ENCODE results near the gene ACP1.

ACP1 gene

DNA sequence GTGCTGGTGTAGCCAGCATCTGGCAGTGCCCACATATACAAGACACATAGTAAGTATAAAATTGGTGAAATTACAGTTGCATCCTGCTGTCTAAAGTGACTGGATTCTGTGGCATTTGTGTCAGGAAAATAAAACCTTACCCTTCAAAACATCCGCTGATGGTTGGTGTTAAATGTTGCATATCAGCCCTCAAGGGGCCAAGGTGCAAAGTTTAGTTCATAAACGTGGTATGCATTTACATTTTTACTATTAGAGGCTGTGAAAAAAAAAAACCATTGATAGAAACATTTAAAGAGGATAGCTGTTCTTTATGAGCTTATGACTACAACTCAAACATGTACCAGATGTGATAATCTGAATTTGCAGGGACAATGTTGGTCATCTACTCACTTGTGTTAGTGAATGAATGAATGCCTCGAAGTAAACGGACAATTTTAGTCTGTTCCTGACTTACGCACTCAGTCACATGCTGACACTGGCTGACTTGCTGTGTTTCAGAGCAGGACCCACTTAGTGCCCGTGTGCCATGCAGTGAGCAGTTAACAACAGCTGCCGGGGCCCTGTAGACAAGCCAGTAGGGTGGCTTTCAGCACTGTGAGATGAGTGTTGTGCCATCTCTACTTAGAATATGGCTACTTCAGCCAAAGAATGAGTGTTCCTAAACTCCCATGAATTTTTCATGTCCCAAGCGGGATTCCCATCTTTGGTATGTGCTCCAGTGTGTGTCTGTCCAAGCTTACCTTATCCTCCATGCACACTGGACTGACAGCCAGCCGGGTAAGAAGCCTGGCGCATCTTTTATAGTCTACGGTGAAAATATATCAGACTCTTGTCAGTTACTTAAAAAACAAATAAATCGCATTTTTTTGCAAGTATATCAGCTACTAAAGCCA lies 17.9 kb downstream of the ACP1 start:
- no peak for DNase-seq

DNA sequence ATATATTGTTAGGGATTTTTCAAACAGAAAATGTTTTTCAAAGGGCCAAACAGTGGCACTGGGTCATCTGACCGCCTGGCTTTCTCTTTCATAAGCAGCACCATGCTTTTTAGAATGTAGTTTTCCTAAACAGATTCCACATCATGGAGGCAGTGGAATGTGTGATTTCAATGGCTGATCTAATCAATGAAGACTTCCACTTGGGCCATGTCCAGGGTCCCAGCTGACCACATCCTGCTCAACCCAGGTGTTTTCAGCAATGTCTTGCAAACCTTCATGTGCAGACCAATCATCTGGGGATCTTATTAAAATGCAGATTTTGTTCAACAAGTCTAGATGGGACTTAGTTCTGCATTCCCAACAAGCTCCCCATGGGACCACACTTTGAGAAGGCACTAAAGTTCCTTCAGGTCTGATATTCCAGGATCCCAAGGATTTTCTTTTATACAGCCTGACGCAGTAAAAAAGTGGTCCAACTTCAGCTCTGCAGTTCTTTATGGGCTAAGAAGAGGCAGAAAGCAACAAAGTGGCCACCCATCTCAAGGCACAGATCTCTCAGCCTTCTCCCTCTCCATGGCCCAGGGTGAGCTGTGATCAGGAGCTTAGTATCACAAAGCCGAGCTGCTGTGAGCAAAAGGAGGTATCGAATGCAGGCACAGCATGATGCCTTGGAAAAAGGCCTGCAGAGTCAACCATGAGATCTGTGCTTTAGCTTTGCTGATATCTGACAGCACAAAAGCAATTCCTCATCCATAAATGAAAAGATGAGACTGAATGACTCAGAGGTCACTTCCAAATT lies 19.4 kb downstream of the ACP1 start:
- no peak for DNase-seq

- no peak for DNase-seq
Measured at GRCh38 chr2:284896-285492, 20.2 kb downstream of the ACP1 start.

GRCh38 chr2:285531-285930 lies 20.8 kb downstream of the ACP1 start:
- DNase-seq = no peak

DNA sequence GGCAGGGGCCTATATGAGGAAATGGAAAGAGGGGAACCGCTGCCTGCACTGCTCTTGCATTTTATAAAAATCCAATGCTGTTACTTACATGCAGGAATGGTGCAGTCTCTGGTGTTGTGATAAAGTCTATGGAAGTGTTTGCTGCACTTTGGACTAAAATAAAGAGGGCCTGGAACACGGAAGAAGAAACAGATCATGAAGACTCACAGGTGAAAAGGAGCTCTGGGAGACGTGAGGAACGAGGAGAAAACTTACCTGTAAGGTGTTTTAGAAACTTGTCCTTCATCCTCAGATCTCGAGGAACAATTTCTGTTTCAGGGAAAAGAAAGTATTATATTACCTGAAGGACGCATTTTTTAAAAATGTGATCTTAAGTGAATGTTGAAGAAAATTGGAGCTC lies 21.3 kb downstream of the ACP1 start:
- no peak for DNase-seq

- DNase-seq = no peak
Measured at GRCh38 chr2:286774-287392, 22.1 kb downstream of the ACP1 start.

GRCh38 chr2:287471-287885 lies 22.7 kb downstream of the ACP1 start:
- DNase-seq = no peak

DNA sequence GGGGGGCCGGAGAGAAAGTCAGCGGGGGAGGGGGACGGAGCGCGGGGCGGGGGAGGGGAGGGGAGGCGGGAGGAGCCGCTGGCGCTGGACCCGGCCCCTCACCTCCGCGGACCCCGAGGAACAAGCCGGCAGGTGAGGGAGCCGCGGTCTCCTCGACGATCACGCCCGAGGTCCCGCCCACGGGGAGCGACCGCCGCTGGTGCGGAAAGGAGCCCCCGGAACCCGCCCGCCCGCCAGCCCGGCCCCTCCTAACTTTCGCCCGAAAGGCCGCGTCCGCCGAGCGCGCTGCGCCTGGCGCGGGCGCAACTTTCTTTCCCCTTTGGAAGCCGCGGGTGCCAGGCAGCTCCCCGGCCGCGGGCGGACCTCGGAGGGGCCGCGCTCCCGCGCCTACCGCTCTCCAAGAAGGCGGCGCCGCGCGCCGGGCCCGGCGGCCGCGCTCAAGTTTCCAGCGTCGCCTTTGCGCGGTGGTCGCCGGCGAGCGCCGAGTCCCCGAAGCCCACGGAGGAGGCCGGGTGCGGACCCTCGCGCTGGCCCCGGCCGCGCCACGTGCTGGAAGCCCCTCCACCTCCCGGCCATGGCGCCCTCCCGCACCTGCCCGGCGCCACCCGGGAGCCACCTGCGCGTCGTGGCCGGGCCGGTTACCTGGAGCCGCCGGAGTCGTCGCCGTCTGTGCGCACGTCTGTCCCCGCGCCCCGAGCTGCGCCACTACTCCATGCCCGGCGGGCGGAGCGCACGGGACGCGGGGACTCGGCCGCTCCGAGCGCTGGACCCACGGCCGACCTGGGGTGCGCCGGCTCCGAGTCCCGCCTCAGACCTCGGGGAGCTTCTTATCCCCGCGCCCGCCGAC lies 23.4 kb downstream of the ACP1 start, which contains the start of gene ALKAL2:
TSS of gene ALKAL2 (minus strand) at position 181 of the 847 bp plus-strand sequence. CDS start 256 bp downstream, outside the sequence.
- no peak for DNase-seq

DNA sequence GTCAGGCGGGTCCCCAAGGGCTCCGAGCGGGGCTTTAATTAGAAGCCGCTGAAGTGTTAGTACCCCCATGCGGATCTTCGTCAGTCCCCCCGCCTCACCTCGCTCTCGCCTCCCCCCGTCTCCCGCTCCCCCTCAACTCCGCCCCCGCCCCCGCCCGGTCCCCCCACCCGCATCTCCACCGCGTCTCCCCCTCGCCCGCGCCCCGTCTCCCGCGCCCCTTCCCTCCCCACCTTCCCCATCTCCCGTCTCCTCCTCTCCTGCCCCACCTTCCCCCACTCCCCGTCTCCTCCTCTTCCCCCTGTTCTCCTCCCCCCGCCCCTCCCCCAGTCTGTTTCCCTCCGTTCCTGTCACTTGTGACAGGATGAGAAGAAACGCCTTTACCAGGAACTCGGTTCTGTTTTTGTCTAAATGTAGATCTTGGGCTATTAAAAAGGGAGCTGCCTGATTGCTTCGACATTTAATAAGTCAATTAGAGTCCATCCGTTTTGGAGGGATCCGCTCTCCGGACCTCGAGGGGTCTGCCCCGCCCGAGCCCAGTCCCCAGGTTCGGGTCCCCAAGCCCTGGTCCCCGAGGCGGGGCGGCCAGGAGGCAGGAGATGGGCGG lies 24.1 kb downstream of the ACP1 start:
- no peak for DNase-seq

- DNase-seq = no peak
Measured at GRCh38 chr2:289362-290089, 24.8 kb downstream of the ACP1 start.

DNA sequence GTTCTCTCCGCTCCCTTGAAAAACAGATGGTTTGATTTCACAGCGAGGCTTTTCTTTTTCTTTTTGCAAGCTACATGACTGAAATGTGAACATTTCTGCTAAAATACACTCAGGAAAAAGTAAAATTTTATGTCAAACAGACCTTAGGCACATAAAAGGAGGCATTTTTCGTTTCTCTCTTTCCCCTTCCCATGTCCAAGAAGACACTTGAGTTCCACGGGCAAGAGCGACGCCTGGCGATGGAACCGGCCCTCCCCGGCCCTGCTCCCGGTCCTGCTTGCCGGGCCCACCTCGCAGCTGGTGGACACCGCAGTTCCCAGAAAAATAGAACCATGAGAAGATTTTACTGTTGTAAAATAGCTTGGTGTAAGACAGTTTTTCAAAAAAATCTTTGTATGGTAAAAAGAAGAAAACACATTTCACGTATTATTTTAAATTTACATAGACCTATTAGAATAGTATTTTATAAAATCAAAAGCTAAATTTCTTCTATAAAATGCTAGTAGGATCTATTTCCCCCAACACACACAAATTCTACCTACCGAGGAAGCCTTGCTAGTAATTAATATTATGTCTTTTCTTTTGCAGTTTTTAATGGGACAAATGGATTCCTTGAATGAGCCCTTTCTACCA lies 25.5 kb downstream of the ACP1 start:
- peak; percentile 76 to 83 for DNase-seq

- no peak for DNase-seq
Measured at GRCh38 chr2:295090-295489, 30.3 kb downstream of the ACP1 start.

- no peak for DNase-seq
Measured at GRCh38 chr2:296354-296753, 31.6 kb downstream of the ACP1 start.

DNA sequence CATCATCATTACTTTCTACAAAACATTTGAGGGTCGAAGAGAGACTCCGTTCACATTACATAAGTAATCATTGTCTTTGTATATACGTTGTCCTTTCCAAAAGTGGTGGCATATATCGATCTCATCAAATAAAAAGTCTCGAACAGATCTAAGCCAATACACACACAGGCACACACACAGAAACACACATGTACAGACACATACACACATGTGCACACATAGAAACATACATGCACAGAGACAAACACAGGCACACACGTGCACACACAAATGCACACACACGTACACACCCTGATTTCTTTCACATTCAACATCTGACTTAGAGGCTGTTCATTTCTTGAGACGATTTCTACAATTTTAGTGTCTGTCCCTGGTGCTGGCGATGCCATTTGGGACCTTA lies 40.6 kb downstream of the ACP1 start:
- no peak for DNase-seq

GRCh38 chr2:309148-309953 lies 44.6 kb downstream of the ACP1 start:
- DNase-seq = no peak

GRCh38 chr2:309954-310510 lies 45.3 kb downstream of the ACP1 start:
- DNase-seq = no peak

DNA sequence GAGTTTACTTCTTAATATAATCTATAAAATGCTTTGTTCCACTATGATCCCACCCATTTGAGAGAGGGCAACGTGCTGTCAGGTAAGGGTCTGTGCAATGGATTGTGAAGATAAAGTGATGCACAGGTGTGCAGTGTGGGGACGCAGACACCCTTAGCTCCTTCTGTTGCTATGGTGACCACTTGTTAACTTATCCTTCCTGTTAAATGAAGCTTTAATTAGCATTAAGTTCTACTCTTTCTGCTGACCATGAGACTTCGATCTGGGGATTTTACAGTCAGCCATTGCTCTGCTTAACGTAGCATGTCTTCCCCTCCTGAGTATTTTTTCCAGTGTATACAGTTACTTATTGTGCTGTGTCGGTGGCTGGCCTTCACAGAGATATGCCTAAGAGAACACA lies 46.2 kb downstream of the ACP1 start:
- no peak for DNase-seq

DNA sequence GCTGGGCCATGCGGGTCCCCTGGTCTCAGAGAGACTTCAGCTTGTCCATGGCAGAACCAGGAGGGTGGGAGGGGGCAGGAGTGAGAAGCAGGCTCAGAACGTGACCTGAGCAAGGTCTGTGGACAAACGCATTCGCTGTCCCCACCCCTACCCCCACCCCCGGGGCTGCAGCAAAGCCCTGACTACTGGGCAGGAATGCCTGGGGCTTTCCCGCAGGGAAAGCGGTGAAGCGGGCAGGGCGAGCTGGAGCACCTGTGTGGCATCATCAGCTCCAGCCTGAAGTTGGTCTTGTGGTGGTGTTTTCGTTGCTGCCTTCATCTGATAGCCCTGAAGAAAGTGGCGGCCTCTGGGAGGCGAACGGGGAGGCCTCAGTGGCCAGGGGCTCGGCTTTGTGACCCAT lies 49.2 kb downstream of the ACP1 start:
- no peak for DNase-seq
